Kasumi-1 (cell line): Measurements from ENCODE around the gene TBX2.

Experiments used
- DNase-seq, 2 experiments: peaks; one replicate each; lab custom pipeline; 2025; lab: John Stamatoyannopoulos, UW

Gene TBX2

GRCh38 chr17:61402073-61402541, 2.5 kb downstream of the TBX2 start:
- no peak for DNase-seq

- DNase-seq, result peak; percentile 37 to 45
Observed at GRCh38 chr17:61402978-61403800, 3.5 kb downstream of the TBX2 start.

DNA sequence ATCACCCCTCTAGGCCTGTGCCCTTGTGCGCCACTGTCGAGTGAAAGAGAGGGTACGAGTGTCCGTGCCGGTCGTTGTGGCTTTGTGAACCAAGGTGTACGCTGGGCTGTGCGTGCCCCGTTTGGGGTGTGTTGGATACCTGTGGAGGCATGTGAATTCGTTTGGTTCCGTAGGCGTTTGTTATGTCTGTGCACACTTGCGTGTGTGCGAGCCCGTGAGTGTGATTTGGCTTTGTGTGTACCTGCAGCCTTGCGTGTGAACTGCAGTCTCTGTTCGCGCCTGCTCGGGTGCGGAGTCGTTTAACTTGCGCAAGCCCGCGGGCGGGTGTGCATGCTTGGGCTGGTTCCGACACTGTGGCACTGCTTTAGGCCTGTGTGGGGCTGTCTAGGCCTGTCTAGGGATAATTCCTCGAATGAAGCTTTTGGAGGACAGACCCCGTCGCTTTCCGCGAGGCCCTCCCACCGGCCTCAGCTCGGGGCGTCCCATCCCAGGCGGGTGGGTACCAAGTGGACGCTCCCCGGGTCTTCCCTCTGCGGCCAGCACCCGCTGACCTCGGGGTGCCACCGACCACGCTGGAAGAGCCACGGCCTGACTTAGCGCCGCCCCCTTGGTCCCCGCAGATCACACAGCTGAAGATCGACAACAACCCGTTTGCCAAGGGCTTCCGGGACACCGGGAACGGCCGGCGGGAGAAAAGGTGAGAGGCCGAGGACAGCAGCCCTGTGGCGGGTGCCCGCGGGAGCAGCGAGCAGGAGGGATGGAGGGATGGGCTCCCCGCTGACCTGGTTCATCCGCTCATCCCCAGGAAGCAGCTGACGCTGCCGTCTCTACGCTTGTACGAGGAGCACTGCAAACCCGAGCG, 4.4 kb downstream of the TBX2 start:
- DNase-seq, result no peak

DNA sequence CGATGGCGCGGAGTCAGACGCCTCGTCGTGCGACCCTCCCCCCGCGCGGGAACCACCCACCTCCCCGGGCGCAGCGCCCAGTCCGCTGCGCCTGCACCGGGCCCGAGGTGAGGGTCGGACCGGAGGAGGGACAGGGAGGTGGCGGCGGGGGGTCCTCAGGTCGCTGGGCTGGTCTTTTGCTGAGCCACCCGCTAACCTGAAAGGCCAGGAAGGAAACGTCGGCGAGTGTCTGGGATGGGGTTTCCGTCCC, 4.9 kb downstream of the TBX2 start:
- DNase-seq, result no peak

DNA sequence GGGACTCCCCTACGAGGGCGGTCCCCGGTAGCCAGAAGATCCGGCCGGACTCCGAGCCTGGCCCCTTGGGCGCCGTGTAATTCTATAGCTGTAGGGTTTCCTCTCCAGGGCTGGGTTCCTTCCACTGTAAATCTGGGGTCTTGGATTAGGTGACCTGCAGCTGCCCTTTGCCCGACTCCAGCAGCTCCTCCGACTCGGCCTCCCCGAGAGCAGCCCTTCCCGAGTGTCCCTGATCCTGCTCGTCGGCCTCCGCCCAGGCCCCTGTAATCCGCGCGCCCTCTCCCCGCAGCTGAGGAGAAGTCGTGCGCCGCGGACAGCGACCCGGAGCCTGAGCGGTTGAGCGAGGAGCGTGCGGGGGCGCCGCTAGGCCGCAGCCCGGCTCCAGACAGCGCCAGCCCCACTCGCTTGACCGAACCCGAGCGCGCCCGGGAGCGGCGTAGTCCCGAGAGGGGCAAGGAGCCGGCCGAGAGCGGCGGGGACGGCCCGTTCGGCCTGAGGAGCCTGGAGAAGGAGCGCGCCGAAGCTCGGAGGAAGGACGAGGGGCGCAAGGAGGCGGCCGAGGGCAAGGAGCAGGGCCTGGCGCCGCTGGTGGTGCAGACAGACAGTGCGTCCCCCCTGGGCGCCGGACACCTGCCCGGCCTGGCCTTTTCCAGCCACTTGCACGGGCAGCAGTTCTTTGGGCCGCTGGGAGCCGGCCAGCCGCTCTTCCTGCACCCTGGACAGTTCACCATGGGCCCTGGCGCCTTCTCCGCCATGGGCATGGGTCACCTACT, 5.5 kb downstream of the TBX2 start:
- DNase-seq, result no peak

GRCh38 chr17:61405686-61406536, 6.3 kb downstream of the TBX2 start:
- no peak for DNase-seq

DNA sequence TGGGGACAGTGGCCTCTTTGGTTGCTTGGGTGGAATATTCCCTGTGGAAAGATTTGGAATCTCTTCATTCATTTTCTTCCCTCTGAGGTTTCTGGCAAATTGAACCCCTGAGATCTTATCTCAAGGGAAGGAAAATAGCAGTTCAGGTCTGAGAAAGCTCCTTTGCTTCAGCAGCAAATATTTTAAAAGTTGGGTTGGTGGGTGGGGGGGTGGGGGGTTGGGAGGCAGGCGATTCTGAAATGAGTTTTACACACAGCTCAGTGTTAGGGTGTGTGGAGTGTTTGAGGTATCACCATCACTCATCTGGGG, 6.8 kb downstream of the TBX2 start:
- no peak for DNase-seq

DNA sequence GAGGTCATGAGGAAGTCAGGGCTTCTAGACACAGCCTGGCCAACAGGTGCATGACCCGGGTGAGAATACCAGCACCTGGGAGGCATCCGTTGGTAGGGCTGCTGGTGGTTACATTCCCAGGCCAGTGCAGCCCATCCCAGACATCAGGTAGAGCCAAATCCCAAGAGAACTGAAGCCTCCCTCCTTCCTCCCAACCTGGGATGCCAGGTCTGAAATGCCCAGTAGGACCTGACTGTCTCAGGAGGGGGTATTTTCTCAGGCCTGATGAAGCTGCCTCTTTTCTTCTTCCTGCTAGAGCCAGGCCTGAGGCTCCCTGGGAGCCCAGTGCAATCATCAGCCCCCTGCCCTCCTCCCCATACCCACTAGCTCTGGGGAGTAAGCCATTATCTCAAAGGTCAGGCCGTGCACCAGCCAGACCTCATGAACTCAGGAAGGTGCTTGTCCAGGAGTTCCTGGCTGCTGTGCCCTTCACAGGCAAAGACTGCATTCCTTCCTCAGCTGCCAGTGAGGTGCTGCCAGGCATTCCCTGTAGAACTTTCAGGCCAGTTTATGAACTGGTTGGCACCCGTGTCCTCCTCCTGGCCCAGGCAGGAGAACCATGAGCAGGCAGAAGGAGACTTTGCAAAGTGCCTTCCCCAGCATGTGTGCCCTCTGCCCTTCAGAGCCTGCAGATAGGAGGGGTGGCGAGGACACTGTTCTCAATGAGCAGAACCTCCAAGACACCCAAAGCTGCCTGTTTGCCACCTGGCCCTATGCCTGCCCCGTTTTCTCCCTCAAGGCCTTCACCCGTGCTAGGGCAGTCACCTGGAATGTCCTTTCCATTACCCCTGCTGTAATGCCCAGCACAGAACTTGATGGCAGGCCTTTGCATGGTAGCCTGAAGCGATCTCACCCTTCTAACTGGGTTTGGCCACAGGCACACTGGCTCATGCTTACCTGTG, 7.6 kb downstream of the TBX2 start:
- no peak for DNase-seq

DNA sequence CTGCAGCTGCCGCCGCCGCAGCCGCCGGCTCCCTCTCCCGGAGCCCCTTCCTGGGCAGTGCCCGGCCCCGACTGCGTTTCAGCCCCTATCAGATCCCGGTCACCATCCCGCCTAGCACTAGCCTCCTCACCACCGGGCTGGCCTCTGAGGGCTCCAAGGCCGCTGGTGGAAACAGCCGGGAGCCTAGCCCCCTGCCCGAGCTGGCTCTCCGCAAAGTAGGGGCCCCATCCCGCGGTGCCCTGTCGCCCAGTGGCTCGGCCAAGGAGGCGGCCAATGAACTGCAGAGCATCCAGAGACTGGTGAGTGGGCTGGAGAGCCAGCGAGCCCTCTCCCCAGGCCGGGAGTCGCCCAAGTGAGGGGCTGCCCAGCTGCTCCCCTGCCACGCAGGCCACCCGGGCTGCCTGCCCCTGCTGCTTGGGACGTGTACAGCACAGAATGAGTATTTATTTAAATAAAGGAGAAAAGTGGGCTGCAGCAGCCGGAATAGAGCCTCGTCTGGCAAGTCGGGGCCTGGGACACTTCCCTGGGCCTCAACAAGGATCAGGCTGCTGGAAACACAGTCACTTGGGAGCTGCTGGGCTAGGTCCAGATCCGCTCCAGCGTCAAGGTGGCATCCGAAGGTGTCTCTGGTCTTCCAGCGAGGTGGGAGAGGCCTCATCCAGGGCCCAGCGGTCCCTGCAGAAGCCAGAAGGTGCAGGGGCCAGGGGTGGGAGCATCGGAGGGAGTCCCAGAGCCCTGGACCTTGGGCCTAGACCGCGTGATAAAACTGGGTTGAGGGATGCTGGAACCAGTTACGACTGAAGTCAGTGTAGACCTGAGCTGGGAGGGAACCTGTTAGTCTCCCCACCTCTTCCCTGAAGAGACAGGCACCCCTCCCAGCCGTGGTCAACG, 8.8 kb downstream of the TBX2 start:
- DNase-seq, result no peak

GRCh38 chr17:61409301-61410112, 9.9 kb downstream of the TBX2 start:
- DNase-seq, result peak; percentile 65 to 71

DNA sequence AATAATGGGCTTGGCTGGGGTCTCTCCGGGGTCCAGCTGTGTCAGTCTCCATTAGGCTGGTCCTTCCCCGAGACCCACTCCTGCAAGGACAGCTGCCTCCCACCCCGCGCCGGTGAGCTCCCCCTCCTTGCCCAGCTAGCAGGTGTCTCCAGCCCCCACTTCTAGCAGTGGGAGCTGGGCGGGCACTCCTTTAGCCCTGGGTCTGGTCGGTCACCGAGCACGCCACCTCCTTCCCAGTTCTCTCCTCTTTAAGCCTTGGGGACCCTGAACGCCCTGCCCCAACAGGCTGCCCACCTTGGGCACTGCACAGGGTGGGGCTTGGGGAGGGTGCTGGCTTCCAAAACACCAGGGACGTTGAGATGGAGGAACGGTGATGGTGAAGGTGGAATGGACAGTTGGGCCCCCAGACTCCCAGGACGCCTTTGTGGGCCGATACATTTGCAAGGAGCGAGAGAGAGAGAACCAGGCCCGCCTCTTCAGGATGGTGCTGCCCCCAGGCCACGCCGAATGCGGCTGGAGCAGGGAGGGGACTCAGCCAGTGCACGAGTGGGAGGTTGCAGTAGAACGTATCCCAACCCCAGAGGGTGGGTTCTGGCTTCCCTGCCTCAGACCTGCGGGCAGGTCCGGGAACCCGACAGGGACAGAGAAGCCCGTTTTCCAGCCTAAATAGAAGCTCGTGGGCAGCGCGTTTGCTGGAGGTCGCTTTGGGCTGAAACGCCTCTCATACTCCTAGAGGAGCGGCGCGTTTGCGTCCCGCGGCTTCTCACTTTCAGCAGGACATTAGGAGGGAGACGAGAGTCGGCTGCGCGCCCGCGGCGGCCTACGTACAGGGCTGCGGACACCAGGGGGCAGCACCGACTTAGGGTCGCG, 10.7 kb downstream of the TBX2 start:
- no peak for DNase-seq

DNA sequence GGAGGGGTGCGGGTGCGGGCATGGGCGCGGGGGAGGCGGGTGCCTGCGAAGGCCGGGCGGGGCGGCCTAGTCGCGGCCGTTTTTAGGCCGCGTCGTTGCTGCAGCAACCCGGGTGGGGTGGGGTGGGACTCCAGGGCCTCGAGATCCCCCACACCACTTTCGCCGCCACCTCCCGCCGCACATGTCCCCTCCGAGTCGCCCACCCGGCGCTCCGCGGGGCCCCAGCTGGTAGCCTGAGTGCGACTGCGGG, 11.3 kb downstream of the TBX2 start:
- no peak for DNase-seq

- DNase-seq, result peak in 1 of 2 experiments; percentile 44
Observed at GRCh38 chr17:61411261-61412142, 11.9 kb downstream of the TBX2 start.

DNA sequence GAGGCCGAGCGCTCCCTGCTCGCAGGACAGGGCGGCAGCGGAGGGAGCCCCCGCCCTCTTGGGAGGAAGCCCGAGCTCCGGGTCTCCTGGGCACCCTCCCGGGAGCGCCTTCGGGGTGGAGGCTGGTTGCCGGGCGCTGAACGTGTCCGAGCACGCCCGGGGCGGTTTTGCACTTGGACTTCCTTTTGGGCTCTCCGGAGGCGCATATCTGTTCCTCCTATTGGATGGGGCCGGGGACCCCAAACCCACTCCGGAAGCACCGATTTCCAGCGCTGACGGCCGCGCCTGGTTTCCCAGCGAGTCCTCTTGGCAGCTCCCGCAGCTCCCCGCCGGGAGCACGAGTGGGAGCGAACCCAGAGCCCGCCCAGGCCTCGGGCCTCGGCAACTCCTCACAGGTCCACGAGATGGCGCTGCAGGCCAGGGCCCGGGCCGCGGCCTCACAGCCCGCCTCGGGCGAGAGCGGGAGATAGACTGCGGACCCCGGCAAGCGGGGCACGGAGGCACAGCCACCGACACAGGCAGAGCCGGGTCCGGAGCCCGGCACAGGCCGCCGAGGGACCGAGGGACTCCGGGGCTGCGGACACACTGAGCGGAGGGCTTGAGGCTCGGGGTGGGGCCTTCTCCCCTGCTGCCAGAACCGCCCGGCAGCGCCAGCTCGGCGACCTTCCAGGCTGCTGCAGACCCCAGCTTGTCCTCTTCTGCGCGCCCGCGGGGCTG, 12.7 kb downstream of the TBX2 start:
- DNase-seq, result peak; percentile 70 to 74

DNA sequence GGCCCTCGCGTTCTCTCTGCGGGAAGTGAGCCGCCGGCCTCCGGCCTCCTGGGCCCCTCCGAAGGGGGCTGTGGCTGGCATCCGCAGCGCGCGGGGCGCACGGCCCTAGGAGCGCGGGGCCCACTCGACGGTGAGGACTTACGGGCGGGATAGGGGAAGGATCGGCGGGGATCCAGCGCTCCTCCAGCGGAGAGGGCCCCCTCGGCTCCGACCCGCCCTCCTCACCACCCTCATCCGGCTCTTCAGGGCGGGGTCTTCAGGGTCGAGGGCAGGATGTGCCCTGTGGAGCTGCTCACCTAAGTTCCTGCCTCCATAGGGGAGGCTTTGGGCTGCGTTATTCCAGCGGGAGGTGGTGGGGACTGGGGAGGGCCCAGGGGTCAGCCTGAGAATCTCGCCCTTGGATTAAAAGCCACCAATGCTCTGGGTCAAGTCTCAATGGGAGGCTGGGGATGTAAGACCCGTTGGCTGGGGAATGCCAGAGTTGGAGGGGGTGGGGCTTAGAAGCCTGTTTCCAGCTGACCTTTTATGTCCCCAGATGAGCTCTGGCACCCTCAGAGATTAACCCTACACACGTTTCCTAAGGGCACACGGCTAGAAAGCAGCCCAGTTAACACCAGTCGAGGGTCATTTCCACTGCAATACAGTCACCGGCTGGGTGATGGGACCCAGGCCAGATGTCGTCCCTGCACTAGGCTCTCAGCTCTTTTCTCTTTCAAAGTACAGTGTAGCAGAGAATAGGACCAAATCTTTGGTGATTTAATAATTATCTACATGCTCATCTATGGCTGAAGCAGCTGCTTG, 13.4 kb downstream of the TBX2 start:
- no peak for DNase-seq
